Right ventricle myocardium inferior (tissue), 1 donor: ENCODE results near the gene CCDC191. TPM values are rescaled to one million over a fixed set of nuclear protein-coding genes. Genes with fewer than 3 reads are reported as not detected.

Experiments used
- ATAC-seq: fragments of 200-7000 bp; cut with Tn5 transposase; one replicate; pipeline ENCODE4 v1.9.1; 2020; ENCODE audit warnings: mild to moderate bottlenecking, moderate library complexity
- DNase-seq: peaks from one replicate; pipeline ENCODE4 v3.0.0; 2021; ENCODE audit errors: missing footprints
- intact Hi-C: fragments of 100-400 bp; cut with DNase I; formaldehyde crosslinking; loops from one replicate; pipeline ENCODE4 v1.11.0; 2022
- total RNA-seq: library from RNA; stranded (reverse); fragmentation: NEBNext Ultra II Directional; extraction: Animal tissue kit (Norgen Biotek cat#: 25700); gene quantifications from one replicate; pipeline ENCODE4 v1.2.1, GENCODE V29; 2021
- donor health status: DM: no; HTN: yes; CAD: no; lungs with severe emphysema.

CCDC191 gene
- total RNA-seq, 1 donor from 2014 or later, result 0.78 TPM

GRCh38 chr3:113985541-113985940 lies 70.8 kb downstream of the CCDC191 start:
- DNase-seq (no peak), ATAC-seq (no peak)
- intact Hi-C loops, result no loop called here

- no peak for DNase-seq
- no peak for ATAC-seq
- intact Hi-C loops, result no loop called here
Observed at GRCh38 chr3:113983544-113983943, 72.8 kb downstream of the CCDC191 start.

- intact Hi-C loops, result no loop called here
- ATAC-seq (no peak), DNase-seq (no peak)
Observed at GRCh38 chr3:113981803-113982202, 74.5 kb downstream of the CCDC191 start.

GRCh38 chr3:113979916-113980315 lies 76.4 kb downstream of the CCDC191 start:
- DNase-seq, result no peak
- ATAC-seq, result no peak
- intact Hi-C loops, result no loop called here

GRCh38 chr3:113977822-113978221 lies 78.5 kb downstream of the CCDC191 start:
- DNase-seq, result no peak
- ATAC-seq, result no peak
- intact Hi-C loops, result no loop called here

GRCh38 chr3:113968986-113969385 lies 87.3 kb downstream of the CCDC191 start:
- intact Hi-C loops, result no loop called here
- peak; percentile 71 for ATAC-seq
- DNase-seq, result no peak

- DNase-seq (no peak), ATAC-seq (no peak)
- intact Hi-C loops, result no loop called here
Observed at GRCh38 chr3:113966172-113966571, 90.2 kb downstream of the CCDC191 start.

- ATAC-seq, result no peak
- intact Hi-C loops, result no loop called here
- DNase-seq, result no peak
Observed at GRCh38 chr3:113963879-113964278, 92.4 kb downstream of the CCDC191 start.

GRCh38 chr3:113954091-113954685 lies 102.1 kb downstream of the CCDC191 start:
- DNase-seq (no peak), ATAC-seq (peak; percentile 8)
- intact Hi-C loops, result no loop called here

- ATAC-seq, result no peak
- no peak for DNase-seq
- intact Hi-C loops, result no loop called here
Observed at GRCh38 chr3:113953677-113954076, 102.6 kb downstream of the CCDC191 start.

- DNase-seq, result no peak
- no peak for ATAC-seq
- intact Hi-C loops, result no loop called here
Observed at GRCh38 chr3:113952921-113953320, 103.4 kb downstream of the CCDC191 start.

- peak; percentile 73 for DNase-seq
- intact Hi-C loops, result loop anchor here (5.0 kb wide), 1 partner anchor 109 kb away; the partner anchor contains the start of genes CCDC191 and QTRT2
- ATAC-seq, result peak; percentile 24
Observed at GRCh38 chr3:113948015-113948917, 108.1 kb downstream of the CCDC191 start.

- peak; percentile 90 for DNase-seq
- ATAC-seq, result peak; percentile 96
- intact Hi-C loops, result loop anchor here (5.0 kb wide), 1 partner anchor 110 kb away; the partner anchor contains the start of genes CCDC191 and QTRT2
Observed at GRCh38 chr3:113947372-113948014, 108.8 kb downstream of the CCDC191 start, which contains the start of gene ZDHHC23. Gene ZDHHC23 (plus strand): TSS chr3:113948013. CDS start chr3:113948803, 790 bp downstream.

GRCh38 chr3:113946831-113947230 lies 109.5 kb downstream of the CCDC191 start:
- ATAC-seq, result no peak
- intact Hi-C loops, result loop anchor here (5.0 kb wide), 1 partner anchor 110 kb away; the partner anchor contains the start of genes CCDC191 and QTRT2

GRCh38 chr3:113927556-113927955 lies 128.8 kb downstream of the CCDC191 start:
- DNase-seq (no peak), ATAC-seq (no peak)
- intact Hi-C loops, result no loop called here

More at GRCh38 chr3:113946831-113947230, 109.5 kb downstream of the CCDC191 start:
- DNase-seq, result no peak

- intact Hi-C loops, result loop anchor here (5.0 kb wide), 1 partner anchor 77 kb away; the partner anchor contains the start of gene GRAMD1C
- DNase-seq (no peak), ATAC-seq (no peak)
Observed at GRCh38 chr3:113914646-113915045, 141.7 kb downstream of the CCDC191 start.
